GM18867 (cell line): Measurements from ENCODE around the gene MACF1.

ENCODE experiments used
- ATAC-seq: cut with Tn5 transposase; IDR thresholded peaks from one replicate; pipeline ENCODE4 v1.9.1; 2021; ENCODE audit warnings: mild to moderate bottlenecking, moderate library complexity; ENCODE audit not compliant: unreplicated experiment

MACF1 gene

GRCh38 chr1:39387452-39387851, 183.0 kb downstream of the MACF1 start:
- no peak for ATAC-seq

- ATAC-seq, result no peak
Measured at GRCh38 chr1:39391691-39392679, 187.5 kb downstream of the MACF1 start.

GRCh38 chr1:39392851-39393573, 188.5 kb downstream of the MACF1 start:
- ATAC-seq, result no peak

GRCh38 chr1:39393645-39394044, 189.2 kb downstream of the MACF1 start:
- no peak for ATAC-seq

- ATAC-seq, result no peak
Measured at GRCh38 chr1:39394059-39394458, 189.6 kb downstream of the MACF1 start.

GRCh38 chr1:39394598-39394997, 190.1 kb downstream of the MACF1 start:
- no peak for ATAC-seq

GRCh38 chr1:39395357-39395831, 190.9 kb downstream of the MACF1 start:
- no peak for ATAC-seq

GRCh38 chr1:39396671-39397070, 192.2 kb downstream of the MACF1 start:
- ATAC-seq, result no peak

GRCh38 chr1:39397487-39397886, 193.0 kb downstream of the MACF1 start:
- no peak for ATAC-seq

GRCh38 chr1:39398278-39399021, 194.0 kb downstream of the MACF1 start:
- no peak for ATAC-seq

- ATAC-seq, result no peak
Measured at GRCh38 chr1:39401106-39401505, 196.6 kb downstream of the MACF1 start.

- ATAC-seq, result no peak
Measured at GRCh38 chr1:39404876-39405275, 200.4 kb downstream of the MACF1 start.

- no peak for ATAC-seq
Measured at GRCh38 chr1:39405358-39405757, 200.9 kb downstream of the MACF1 start.

GRCh38 chr1:39406533-39407450, 202.3 kb downstream of the MACF1 start:
- no peak for ATAC-seq

- ATAC-seq, result no peak
Measured at GRCh38 chr1:39407510-39407895, 203.0 kb downstream of the MACF1 start.

GRCh38 chr1:39407896-39408640, 203.6 kb downstream of the MACF1 start:
- ATAC-seq, result no peak

- ATAC-seq, result peak; percentile 70
Measured at GRCh38 chr1:39408641-39409054, 204.2 kb downstream of the MACF1 start.

GRCh38 chr1:39409055-39409816, 204.7 kb downstream of the MACF1 start:
- no peak for ATAC-seq
